ENCODE data around the gene ABCF3.

The ABCF3 gene

GRCh38 chr3:184168363-184169120 is 17.5 kb upstream of the ABCF3 start:
- no peak for DNase-seq

- DNase-seq, result no peak
Observed at GRCh38 chr3:184169896-184170875, 15.8 kb upstream of the ABCF3 start.

- no peak for DNase-seq
Observed at GRCh38 chr3:184171562-184171961, 14.4 kb upstream of the ABCF3 start.

- DNase-seq, result no peak
Observed at GRCh38 chr3:184172681-184173373, 13.2 kb upstream of the ABCF3 start.

- no peak for DNase-seq
Observed at GRCh38 chr3:184173374-184173722, 12.7 kb upstream of the ABCF3 start.

- no peak for DNase-seq
Observed at GRCh38 chr3:184174284-184174645, 11.7 kb upstream of the ABCF3 start.

GRCh38 chr3:184174646-184175492 is 11.1 kb upstream of the ABCF3 start, which contains the start of gene AP2M1:
Gene AP2M1, plus strand, starts transcription at chr3:184174855. Its CDS starts 2,139 bp downstream, at chr3:184176994.
- peak; percentile 96 for DNase-seq

- no peak for DNase-seq
Observed at GRCh38 chr3:184175506-184175905, 10.5 kb upstream of the ABCF3 start.

- DNase-seq, result no peak
Observed at GRCh38 chr3:184175981-184176376, 10.0 kb upstream of the ABCF3 start.

- DNase-seq, result no peak
Observed at GRCh38 chr3:184176377-184177330, 9.3 kb upstream of the ABCF3 start.

- no peak for DNase-seq
Observed at GRCh38 chr3:184177331-184177731, 8.7 kb upstream of the ABCF3 start.

- DNase-seq, result no peak
Observed at GRCh38 chr3:184177767-184178306, 8.2 kb upstream of the ABCF3 start.

GRCh38 chr3:184178521-184179138 is 7.4 kb upstream of the ABCF3 start:
- no peak for DNase-seq

GRCh38 chr3:184180165-184180564 is 5.8 kb upstream of the ABCF3 start:
- no peak for DNase-seq

GRCh38 chr3:184181596-184181995 is 4.4 kb upstream of the ABCF3 start:
- no peak for DNase-seq

GRCh38 chr3:184183679-184184078 is 2.3 kb upstream of the ABCF3 start:
- no peak for DNase-seq

- DNase-seq, result no peak
Observed at GRCh38 chr3:184184546-184185230, 1.3 kb upstream of the ABCF3 start.

- DNase-seq, result peak; percentile 99
Observed at GRCh38 chr3:184185461-184186183, 377 bp upstream of the ABCF3 start.

- DNase-seq, result no peak
Observed at GRCh38 chr3:184186902-184187207, 856 bp downstream of the ABCF3 start.
